Skeletal muscle tissue (tissue), 4 donors: ENCODE measurements around the gene ENTHD1. TPM values are rescaled to one million over a fixed set of nuclear protein-coding genes. Genes with fewer than 3 reads are reported as not detected.

Experiments
- H3K27ac ChIP-seq: one replicate; pipeline ENCODE4 v1.7.0; 2013; ENCODE audit warnings: mild to moderate bottlenecking, low read depth, low read length, inconsistent platforms
- H3K27me3 ChIP-seq, 3 donors: one replicate each; pipeline ENCODE4 v1.7.0; 2013; ENCODE audit warnings: low read length in 3 of 3; ENCODE audit not compliant: control insufficient read depth in 3 of 3, insufficient read depth in 3 of 3
- H3K36me3 ChIP-seq, 3 donors: one replicate each; pipeline ENCODE4 v1.7.0; 2013; ENCODE audit warnings: low read length in 3 of 3; ENCODE audit not compliant: control insufficient read depth in 3 of 3, insufficient read depth in 3 of 3
- H3K4me1 ChIP-seq, 3 donors: one replicate each; pipeline ENCODE4 v1.7.0; 2013; ENCODE audit warnings: low read length in 3 of 3, mild to moderate bottlenecking in 3 of 3; ENCODE audit not compliant: control insufficient read depth in 3 of 3, insufficient read depth in 3 of 3
- H3K4me3 ChIP-seq, 3 donors: one replicate each; pipeline ENCODE4 v1.7.0; 2013; ENCODE audit warnings: low read length in 3 of 3
- H3K9ac ChIP-seq, 3 donors: one replicate each; pipeline ENCODE4 v1.7.0; 2013; ENCODE audit warnings: low read length in 3 of 3, mild to moderate bottlenecking in 3 of 3, moderate library complexity in 2 of 3, low read depth in 1 of 3
- H3K9me3 ChIP-seq, 3 donors: one replicate each; pipeline ENCODE4 v1.7.0; 2013; ENCODE audit warnings: low read length in 3 of 3; ENCODE audit not compliant: control insufficient read depth in 3 of 3
- total RNA-seq: library from RNA; depleted of rRNA; stranded (reverse); fragments of >200 nt; gene quantifications from one replicate; pipeline ENCODE4 v1.2.3, GENCODE V29; 2014
- donor health status: Osteomylitis.

Gene ENTHD1
- total RNA-seq, 1 donor from 2014 or later = not detected

DNA sequence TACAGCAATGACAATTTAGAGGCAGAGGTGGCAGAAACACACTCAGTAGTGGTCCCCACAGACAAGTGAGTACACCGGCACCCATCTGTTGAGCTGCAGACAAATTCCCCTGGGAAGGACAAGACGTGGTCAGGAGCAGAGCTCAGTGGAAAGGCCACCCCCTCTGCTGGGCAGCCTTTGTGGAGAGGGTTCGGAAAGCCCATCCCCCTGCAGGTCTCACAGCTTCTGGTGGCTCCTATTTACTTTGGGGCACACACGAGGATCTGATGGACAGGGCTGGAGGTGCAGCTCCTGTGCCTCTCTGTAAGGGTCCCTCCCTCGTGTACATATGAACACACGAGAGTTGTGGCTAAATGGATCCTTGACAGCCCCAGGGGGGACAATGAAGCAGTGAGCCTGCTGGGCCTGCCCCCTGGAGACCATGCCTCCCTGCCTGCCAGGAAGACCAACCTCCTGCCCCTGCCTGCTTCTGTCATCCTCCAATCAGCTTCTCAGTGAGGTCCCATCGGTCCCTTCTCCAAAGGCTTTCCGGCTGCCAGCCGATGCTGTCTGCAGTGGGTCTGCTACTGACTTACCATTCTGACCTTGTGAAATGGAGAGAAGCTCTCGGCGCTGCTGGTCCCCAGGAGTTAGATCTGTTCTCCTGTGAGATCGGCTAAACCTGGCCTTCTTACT, 161.5 kb downstream of the ENTHD1 start:
- no peaks in the 10 kb centered on the region for H3K9me3 ChIP-seq
- no peak overlapping the region for H3K4me3 ChIP-seq
- no peaks in the 10 kb centered on the region for H3K4me1 ChIP-seq
- H3K27me3 ChIP-seq = peaks cover 26 to 40% (median 39%) of the 10 kb centered on the region in 3 donors
- H3K9ac ChIP-seq = no peak overlapping the region
- H3K27ac ChIP-seq = no peak overlapping the region
- H3K36me3 ChIP-seq = no peaks in the 10 kb centered on the region

DNA sequence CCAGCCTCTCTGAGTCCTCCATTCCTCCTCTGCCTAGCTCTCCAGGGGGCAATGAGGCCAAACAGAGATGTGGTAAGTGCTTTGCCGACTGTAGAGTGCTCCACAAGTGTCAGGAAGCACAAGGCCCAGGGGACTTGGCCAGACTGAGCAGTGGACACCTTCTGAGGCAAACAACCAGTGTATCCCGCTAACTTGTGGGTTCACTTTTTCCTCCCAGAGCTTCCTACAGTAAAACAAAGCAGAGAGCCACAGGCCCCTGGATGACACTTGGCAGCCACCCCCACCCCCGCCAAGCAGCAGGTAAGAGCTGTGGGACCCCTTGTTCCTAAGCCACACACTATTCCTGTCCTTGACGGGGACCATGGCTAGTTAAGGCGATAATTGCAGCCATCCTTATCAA, 162.1 kb downstream of the ENTHD1 start:
- Histone ChIP-seq H3K36me3 (no peaks in the 10 kb centered on the region), H3K27ac (no peak overlapping the region), H3K27me3 (peaks cover 26 to 44% (median 40%) of the 10 kb centered on the region in 3 donors), H3K4me1 (no peaks in the 10 kb centered on the region), H3K9ac (no peak overlapping the region), H3K4me3 (no peak overlapping the region), H3K9me3 (no peaks in the 10 kb centered on the region)

DNA sequence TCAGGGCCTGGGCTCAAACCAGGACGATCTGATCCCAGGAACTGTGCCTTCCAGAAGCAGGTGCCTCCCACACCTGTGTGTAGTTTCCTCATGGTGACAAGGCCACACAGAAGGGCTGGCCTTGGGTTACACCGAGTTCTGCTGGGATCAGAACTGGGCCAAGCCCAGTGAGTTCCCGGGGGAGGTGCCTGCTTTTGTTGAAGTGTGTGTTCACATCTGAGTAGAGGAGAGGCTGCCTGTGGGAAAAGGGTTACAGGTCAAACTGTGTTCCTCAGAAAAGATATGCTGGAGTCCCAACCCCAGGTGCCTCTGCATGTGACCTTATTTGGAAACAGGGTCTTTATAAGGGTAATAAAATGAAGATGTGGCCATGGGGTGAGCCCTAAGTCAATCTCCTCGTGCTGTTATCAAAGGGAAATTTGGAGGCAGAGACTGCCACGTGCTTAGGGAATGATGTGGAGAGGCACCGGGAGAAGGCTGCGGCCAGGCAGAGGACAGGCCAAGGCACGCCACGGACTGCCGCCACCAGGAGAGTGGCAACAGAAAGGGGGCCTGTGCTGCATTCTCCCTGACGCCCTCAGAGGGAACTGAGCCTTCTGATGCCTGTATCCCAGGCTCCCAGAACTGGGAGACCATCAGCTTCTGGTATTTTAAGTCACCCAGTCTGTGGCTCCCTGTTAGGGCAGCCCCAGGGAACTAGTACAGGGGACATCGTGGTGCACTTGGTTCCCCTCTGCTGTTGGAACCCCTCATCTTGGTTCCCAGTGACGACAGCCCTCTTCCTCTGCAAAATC, 164.2 kb downstream of the ENTHD1 start:
- H3K36me3 ChIP-seq = no peaks in the 10 kb centered on the region
- no peaks in the 10 kb centered on the region for H3K4me1 ChIP-seq
- peaks cover 26 to 54% (median 42%) of the 10 kb centered on the region in 3 donors for H3K27me3 ChIP-seq
- H3K9ac ChIP-seq = no peak overlapping the region
- no peak overlapping the region for H3K27ac ChIP-seq
- H3K9me3 ChIP-seq = no peaks in the 10 kb centered on the region
- no peak overlapping the region for H3K4me3 ChIP-seq

DNA sequence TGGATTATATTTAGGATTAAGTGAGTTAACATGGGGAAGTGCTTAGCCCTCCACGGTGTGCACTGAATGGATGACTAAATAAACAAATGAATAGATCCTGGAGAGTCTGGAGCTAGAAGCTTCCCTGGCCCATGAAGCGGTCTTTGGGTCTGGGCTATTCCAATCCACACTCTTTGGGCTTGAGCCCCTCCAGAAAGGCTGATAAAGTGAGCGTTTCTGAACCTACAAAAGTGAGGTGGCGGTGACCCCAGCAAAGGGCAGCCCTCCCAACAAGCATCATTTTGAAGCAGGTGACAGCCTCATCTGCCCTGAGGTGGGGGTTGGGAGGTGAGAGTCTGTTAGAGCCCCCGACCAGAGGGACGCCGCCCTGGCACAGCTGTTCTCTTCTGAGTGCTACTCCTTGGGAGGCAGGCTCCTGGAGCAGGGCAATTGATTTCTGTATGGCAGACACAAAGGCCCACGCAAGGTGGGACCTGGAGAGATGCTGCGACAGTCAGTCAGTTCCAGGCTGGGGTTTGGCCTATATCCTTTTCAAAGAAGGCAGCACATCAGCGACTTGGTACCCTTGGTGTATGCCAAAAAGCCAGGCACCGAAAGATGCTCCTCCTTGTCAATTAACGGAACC, 165.2 kb downstream of the ENTHD1 start:
- Histone ChIP-seq H3K4me1 (no peaks in the 10 kb centered on the region), H3K27me3 (peaks cover 26 to 54% (median 46%) of the 10 kb centered on the region in 3 donors), H3K27ac (no peak overlapping the region), H3K4me3 (no peak overlapping the region), H3K9ac (no peak overlapping the region), H3K9me3 (no peaks in the 10 kb centered on the region), H3K36me3 (no peaks in the 10 kb centered on the region)

GRCh38 chr22:39727541-39727940, 166.0 kb downstream of the ENTHD1 start:
- Histone ChIP-seq H3K9me3 (no peaks in the 10 kb centered on the region), H3K4me1 (no peaks in the 10 kb centered on the region), H3K4me3 (no peak overlapping the region), H3K9ac (no peak overlapping the region), H3K36me3 (no peaks in the 10 kb centered on the region), H3K27ac (no peak overlapping the region), H3K27me3 (peaks cover 18 to 51% (median 41%) of the 10 kb centered on the region in 3 donors)

GRCh38 chr22:39725351-39726035, 168.1 kb downstream of the ENTHD1 start:
- Histone ChIP-seq H3K9ac (no peak overlapping the region), H3K4me3 (no peak overlapping the region), H3K9me3 (no peaks in the 10 kb centered on the region), H3K36me3 (no peaks in the 10 kb centered on the region), H3K27ac (no peak overlapping the region), H3K4me1 (no peaks in the 10 kb centered on the region), H3K27me3 (peaks cover 6 to 43% (median 38%) of the 10 kb centered on the region in 3 donors)

DNA sequence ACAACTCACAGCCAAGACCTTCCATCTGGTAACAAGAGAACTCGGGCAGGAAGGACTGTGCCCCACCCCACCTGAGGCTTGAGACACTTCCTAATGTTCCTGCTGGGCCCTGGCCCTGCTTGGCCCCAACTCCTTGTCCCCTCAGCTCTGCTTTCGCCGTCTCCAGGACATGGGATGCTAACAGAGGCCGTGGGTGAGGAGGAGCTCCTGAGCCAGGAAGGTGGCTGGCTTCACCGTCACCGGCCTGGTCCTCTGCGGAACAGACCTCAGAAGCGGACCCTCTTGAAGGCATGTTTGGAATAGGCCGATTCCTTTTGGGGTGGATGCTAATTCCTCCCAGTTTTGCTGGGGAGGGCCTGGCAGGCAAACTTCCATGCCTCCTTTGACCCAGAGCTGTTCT, 168.7 kb downstream of the ENTHD1 start:
- Histone ChIP-seq H3K9me3 (no peaks in the 10 kb centered on the region), H3K27me3 (peaks cover 6 to 43% (median 38%) of the 10 kb centered on the region in 3 donors), H3K36me3 (no peaks in the 10 kb centered on the region)

GRCh38 chr22:39724390-39724789, 169.2 kb downstream of the ENTHD1 start:
- Histone ChIP-seq H3K9ac (no peak overlapping the region), H3K4me3 (no peak overlapping the region), H3K4me1 (no peaks in the 10 kb centered on the region), H3K27ac (no peak overlapping the region), H3K36me3 (no peaks in the 10 kb centered on the region), H3K27me3 (peaks cover 6 to 43% (median 38%) of the 10 kb centered on the region in 3 donors), H3K9me3 (no peaks in the 10 kb centered on the region)

More for the DNA sequence above, 168.7 kb downstream of the ENTHD1 start:
- Histone ChIP-seq H3K4me1 (no peaks in the 10 kb centered on the region), H3K27ac (no peak overlapping the region), H3K9ac (no peak overlapping the region), H3K4me3 (no peak overlapping the region)

- Histone ChIP-seq H3K27me3 (peaks cover 6 to 43% (median 38%) of the 10 kb centered on the region in 3 donors), H3K27ac (no peak overlapping the region), H3K9ac (no peak overlapping the region)
These were observed 169.6 kb downstream of the ENTHD1 start for GRCh38 chr22:39723899-39724351.

More at GRCh38 chr22:39723899-39724351, 169.6 kb downstream of the ENTHD1 start:
- no peaks in the 10 kb centered on the region for H3K36me3 ChIP-seq
- H3K9me3 ChIP-seq = no peaks in the 10 kb centered on the region
- no peak overlapping the region for H3K4me3 ChIP-seq
- no peaks in the 10 kb centered on the region for H3K4me1 ChIP-seq
